GM21447 (cell line): Measurements from ENCODE around the gene GPR25.

Experiments
- ATAC-seq: cut with Tn5 transposase; IDR thresholded peaks from one replicate; pipeline ENCODE4 v1.9.1; 2021; ENCODE audit not compliant: unreplicated experiment

GPR25 gene

DNA sequence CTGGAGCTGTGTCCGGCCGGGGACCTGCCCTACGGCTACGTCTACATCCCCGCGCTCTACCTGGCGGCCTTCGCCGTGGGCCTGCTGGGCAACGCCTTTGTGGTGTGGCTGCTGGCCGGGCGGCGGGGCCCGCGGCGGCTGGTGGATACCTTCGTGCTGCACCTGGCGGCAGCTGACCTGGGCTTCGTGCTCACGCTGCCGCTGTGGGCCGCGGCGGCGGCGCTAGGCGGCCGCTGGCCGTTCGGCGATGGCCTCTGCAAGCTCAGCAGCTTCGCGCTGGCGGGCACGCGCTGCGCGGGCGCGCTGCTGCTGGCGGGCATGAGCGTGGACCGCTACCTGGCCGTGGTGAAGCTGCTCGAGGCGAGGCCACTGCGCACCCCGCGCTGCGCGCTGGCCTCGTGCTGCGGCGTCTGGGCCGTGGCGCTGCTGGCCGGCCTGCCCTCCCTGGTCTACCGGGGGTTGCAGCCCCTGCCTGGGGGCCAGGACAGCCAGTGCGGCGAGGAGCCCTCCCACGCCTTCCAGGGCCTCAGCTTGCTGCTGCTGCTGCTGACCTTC lies 412 bp downstream of the GPR25 start:
- no peak for ATAC-seq

DNA sequence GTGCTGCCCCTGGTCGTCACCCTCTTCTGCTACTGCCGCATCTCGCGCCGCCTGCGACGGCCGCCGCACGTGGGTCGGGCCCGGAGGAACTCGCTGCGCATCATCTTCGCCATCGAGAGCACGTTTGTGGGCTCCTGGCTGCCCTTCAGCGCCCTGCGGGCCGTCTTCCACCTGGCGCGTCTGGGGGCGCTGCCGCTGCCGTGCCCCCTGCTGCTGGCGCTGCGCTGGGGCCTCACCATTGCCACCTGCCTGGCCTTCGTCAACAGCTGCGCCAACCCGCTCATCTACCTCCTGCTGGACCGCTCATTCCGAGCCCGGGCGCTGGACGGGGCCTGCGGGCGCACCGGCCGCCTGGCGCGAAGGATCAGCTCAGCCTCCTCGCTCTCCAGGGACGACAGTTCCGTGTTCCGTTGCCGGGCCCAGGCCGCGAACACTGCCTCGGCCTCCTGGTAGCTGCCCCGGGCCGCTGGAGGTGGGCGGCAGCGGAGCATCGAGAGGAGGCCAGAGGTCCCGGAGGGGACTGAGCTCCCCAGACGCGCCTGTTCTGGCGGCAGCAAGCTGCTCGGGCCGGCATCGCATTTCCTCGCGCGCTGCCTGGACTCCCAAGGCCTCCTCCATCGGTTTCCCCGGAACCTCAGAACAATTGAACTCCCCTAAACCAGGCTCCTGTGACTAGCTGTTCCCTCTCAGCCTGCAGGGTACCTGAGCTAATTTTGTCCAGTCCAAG lies 1.1 kb downstream of the GPR25 start:
- ATAC-seq = no peak

DNA sequence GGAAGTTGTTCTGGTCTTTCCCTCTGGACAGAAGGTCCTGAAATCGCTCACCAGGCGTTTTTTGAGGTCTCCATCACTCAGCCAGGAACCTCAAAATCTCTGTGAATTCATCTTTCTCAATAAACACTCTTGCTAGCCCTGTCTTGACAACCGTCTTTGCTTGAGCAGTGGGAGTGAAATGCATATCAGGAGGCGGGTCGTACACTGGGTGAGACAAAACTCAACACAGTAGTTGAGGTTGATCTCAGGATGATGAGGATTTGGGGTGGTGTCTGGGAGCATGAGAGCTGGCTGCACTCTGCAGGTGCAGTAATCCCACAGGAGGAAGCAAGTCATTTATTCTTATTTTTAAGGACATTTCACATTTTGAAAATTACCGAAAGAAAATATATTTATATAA lies 1.9 kb downstream of the GPR25 start:
- no peak for ATAC-seq

DNA sequence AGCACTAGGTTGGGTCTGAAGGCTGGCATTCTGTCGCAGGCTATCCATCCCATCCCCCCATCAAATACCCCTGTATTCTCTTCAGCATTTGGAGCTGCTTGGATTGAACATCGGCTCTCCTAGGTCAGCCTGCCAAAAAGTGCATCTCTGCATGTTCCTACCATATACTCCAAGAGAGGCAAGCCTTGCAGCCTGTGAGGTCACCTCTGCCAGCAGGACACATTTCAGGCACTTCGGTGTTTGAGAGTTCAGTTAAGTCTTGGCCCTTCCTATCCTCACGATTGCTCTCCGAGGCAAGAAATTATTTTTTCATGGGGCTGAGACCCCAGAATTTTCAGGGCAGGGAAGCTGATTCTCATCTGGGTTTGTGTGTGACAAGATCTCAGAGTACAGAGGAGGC lies 2.6 kb downstream of the GPR25 start:
- no peak for ATAC-seq

DNA sequence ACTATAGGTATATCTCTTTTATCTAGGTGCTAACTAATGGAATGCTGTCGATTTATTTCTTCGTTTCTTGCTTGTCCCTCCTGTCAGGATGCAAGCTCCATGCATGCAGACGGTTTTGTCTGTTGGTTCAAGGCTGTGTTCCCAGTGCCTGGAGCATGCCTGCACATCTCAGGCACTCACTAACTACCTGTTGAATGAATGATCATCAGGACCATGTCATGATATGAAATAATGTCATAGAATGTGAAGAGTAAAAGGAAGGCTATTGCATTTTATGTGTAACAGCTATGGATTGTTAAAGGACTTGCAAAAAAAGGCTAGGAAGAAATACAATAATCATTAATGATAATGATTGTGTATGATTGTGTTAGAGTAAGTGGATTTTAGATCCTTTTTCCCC lies 4.2 kb downstream of the GPR25 start:
- no peak for ATAC-seq

DNA sequence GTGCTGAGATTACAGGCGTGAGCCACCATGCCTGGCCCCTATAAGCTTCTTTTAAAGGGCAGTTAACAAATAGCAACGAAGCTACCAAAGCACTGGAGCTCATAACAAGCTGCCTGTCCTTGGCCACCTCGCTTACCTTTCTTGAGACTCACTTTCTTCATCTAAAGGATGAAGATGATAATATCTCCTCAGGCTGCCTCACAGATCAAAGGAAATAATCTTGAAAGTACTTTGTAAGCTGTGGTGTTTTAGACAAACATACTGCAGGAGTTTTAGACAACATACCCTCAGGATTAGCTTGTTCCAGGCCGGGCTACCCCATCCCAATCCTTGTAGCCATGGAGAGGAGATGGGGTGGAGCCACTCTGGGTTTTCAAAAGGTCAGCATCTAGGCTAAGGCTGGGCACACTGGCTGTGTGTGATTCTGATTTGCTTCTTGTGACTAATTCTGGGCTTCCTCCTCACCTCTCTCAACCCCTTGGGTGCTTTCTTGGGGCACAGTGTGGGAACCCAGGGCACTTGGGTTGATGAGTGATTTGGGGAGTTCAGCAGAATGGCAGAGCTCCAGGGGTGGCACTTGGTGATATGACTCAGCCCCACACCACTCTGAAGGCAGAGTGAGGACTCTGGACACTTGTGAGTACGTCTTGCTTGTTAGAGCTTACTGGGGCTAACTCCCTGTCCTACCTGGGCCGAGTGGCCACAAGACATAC lies 5.2 kb downstream of the GPR25 start:
- peak; percentile 76 for ATAC-seq

DNA sequence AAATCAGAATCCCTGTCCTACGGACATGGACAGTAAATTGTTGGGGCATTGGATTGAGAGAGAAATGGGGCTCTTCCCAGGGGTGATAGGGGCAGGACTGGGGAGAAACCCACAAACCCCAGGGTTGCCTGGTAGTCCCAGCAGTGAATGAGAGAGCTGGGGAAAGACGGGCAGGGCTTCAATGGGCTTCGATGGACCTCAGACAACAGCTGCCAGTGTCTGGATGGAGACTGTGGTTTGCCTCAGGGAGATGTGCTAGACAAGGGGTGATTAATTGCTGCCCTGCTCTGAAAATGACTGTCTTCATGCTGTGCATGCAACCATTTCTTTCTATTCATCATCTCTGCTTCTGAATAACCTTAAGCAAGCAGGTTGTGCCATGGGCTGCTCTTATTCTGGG lies 7.4 kb downstream of the GPR25 start:
- peak; percentile 75 for ATAC-seq

DNA sequence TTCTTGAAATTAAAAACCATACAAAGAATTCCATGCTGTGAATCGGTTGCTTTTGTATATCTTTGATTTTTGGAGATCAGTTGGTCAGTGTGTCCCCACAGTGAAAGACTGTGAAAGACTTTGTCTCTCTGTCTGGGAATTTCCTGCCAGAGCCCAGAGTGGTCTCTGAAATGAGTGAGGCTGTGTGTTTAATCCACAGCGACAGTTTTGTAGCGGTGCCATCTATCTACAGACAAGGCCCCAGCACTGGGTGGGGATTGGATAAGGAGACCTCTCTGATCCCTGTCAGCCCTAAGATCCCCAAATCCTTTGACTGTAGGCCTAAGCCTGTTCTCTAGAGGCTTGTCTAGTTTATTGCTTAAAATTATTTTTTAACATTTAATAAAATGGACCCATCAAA lies 10.3 kb downstream of the GPR25 start:
- ATAC-seq = no peak

DNA sequence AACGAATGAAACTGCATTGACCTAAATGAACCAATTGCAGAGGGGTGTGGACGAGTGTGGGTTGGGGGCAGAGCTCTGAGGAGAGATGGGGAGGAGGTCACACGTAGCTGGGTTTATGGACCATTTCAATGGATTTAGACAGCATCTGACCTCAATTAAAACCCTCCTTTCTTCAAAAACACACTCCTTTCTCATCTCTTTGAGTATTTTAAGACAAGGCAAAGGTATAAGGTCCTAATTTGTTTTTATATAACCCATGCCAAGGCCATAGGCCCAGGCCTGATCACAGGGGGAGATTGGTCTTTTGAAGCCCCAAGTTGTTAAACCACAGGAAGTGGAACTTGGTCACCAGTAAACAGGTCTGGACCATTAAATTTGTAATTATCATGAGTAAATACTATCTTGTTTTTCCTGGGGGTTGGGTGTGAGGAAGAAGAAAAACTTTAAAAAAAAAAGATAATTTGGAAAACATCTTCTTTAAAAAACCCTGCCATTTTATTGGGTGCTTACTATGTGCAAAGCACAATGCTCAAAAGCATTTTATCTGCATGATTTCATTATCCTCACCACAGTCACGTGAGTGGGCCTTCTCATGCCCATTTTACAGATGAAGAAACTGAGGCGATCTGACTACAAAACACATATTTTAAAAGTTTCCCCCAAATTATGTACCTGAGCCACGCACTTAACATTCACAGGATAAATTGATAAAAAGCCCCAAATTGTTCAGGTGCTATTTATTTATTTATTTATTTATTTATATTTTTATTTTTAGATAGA lies 13.0 kb downstream of the GPR25 start:
- ATAC-seq = no peak

DNA sequence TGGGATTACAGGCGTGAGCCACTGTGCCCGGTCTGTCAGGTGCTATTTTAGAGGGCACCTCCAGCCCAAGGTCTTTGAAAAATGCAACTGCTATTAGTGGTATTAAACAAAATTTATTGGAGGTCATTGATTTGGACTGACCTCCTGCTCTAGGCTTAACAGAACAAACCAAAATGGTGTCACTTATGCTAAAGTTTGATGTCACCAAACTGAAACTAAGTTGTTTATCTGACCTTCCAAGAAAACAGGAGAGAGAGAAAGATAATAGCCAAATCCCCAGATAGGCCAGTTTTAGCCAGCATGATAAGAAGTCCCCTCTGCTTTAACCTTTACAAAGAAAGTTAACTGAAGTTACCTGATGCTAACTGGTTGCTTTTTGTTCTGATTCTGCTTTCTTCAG lies 13.8 kb downstream of the GPR25 start:
- no peak for ATAC-seq

DNA sequence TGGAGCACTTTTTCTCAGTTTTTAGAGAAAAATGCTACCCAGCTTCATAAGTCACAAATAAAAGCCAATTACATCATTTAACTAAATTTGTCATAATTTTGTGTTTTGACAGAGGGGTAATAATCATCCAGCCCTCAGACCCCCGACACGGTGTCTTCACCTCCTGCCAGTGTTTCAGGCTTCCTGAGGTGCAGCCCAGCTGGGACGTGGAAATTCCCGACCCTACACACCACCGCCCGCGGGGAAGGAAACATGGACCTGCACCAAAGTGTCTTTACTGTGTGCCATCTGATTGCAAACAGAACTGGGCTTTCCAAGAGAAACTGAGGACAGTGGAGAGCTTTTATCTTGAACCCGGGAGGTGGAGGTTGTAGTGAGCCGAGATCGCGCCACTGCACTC lies 14.3 kb downstream of the GPR25 start:
- ATAC-seq = no peak

DNA sequence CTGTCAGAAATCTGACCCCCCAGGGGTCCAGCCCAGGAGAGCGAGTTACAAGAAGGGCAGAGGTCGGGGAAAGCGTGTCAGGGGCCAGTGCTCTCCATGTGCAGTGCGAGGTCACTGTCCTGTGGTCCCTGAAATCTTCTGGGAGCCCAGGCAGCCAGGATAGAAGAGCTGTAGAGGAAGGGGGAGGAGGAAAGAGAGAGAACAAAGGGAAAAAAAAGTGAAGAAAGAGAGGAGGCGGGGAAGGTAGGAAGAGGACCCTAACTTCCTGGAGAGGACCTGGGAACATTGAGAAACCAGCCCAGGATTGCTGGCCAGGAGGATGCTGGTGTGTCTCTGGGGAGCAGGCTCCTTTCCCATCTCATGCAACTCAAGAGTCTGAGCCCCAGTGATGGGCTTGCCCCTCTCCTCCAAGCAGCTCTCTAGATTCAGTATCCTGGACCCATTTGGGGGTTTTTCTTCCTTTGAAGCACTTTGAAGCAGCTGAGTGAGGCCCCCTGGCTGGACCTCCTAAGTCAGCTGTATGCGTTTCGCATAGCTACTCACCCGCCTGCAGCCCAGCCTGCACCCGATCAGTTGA lies 15.1 kb downstream of the GPR25 start:
- no peak for ATAC-seq

DNA sequence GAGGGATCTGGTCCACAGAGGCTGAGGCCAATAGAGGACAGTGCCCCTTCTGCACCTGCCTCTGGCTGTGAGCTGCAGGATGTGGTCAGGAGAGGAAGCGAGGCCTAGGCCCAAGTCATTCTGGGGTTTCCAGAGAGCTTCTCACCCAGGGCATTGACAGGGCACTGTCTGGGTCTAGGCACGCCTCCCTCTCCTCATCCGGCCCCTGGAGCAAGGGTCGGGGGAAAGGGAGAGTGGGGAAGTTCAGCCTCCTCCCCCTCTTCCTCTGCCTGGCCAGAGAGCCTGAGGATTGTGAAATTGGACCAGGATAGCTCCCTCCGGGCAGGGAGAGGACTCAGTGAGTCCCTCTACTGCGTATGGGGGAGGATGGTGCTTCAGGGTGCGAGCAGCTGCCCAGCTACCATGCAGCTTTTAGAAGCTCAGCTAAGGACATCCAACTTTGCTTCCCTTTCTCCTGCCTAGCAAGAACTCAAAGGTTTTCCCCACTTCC lies 15.6 kb downstream of the GPR25 start:
- ATAC-seq = peak; percentile 95

DNA sequence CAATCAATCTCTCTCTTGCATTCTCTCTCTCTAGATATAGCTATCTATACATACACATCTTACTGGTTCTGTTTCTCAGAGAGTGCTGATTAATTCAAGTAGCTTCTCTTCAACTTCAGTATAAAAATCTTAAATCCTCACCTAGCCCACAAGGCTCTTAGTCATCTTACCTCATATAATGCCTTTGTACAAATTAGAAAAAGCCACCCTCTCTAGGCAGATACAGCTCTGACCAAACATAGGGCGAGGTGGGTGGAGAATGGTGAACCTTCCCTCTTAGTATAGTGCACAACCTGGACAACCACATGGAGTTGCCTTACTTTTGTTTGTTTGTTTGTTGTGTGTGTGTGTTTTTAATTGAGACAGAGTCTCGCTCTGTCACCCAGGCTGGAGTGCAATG lies 16.8 kb downstream of the GPR25 start:
- ATAC-seq = no peak

DNA sequence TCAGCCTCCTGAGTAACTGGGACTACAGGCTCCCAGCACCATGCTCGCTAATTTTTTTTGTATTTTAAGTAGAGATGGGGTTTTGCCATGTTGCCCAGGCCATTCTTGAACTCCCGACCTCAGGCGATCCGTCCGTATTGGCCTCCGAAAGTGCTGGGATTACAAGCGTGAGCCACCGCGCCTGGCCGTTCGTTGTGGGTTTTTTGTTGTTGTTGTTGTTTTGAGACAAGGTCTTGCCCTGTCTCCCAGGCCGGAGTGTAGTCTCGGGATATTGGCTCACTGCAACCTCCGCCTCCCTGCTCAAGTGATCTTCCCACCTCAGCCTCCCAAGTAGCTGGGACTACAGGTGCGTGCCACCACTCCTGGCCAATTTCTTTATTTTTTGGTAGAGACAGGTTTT lies 17.2 kb downstream of the GPR25 start:
- ATAC-seq = no peak

DNA sequence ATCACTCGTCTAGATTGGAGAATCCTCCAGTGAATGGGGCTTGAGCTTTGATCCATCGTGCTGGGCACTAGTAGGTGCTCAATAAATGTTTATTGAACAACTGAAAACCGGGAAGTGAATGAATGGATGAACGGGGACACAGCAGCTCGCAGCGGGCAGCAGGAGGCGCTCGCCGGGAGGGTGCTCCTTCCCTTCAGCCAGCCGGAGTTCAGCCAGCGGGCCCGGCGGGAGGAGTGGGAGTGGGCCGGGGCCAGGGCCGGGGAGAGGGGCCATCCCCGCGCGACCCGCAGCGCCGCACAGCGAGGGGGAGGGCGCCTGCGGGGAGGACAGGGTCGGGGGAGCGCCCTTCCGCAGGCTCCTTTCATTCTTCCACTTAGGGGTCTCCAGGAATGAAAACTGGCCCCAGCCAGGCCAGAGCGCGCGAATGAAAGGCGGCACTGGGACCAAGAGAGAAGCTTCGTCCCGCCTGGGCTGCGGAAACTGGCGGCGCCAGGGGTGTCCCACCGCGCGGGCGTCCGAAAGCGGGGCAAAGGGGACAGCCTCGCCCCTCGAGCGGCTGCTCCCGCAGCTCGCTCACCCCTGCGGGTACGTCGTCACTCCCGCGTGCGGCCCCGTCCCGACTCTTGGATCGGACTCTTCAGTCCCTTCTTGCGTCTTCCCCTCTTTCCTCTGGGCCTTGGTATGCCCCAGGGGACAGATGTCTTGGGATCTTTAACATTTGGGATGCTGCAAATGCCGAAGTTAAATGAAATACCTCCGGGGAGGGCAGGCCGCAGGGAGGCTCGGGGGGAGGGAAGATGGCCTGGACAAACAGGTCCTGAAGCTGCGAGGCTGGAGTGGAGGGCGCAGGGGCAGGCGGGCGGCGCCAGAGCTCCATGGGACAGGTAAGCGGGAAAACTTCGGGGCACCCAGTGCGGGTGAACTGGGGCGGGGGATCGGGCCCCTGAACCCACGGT lies 18.3 kb downstream of the GPR25 start:
- no peak for ATAC-seq

DNA sequence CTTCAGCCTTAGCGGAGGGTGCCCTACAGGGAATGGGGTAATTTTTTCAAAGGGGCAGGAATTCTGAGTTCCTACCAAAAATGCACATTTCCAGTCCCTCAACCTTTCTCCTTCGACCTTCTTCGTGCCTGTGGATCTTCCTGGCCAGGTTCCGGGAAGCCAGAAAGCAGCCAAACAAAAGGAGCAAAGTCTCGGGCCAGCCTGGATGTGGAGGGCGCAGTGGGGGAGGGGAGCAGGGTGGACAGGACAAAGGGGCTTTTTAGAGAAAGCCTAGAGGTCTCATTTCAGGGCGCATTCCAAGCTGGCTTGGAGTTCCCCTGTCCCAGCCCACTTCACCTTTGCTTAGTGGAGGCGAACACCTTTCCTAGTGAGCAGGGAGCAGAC lies 19.0 kb downstream of the GPR25 start:
- no peak for ATAC-seq

DNA sequence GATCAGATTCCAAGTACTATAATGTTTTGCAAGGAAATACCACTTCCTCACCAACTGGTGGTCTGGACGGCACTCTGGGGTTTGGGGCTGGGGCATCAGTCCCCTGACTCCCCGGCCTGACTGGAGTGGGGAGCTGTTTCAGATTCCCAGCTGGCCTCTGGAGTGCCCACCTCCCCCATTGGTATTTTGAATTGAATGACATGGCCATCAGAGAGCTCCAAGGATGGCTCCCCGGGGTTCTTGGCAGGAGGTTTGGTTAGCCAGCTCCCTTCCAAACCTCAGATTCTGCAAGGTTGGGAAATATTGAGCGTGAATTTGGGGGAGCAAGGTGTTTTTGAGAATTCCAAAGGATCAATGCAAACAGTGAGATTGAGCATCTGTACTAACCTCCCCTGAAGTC lies 19.8 kb downstream of the GPR25 start:
- ATAC-seq = no peak

DNA sequence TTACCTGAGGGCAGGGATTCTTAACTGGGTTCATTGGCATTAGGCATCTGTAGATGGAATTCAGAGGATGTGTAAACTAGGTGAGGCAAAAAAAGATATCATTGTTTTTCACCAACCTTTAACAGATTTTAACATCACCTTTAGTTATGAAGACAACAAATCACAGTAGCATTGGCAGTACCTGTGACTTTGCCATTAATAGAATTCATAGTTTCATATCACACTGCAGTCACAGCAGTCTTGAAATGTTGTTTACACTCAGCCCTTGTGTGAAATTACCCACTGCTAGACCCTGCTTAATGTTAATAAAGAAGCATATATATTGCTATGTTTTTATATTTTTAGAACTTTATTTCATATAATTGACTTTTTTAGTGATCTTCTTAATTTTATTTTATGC lies 20.2 kb downstream of the GPR25 start:
- ATAC-seq = no peak

DNA sequence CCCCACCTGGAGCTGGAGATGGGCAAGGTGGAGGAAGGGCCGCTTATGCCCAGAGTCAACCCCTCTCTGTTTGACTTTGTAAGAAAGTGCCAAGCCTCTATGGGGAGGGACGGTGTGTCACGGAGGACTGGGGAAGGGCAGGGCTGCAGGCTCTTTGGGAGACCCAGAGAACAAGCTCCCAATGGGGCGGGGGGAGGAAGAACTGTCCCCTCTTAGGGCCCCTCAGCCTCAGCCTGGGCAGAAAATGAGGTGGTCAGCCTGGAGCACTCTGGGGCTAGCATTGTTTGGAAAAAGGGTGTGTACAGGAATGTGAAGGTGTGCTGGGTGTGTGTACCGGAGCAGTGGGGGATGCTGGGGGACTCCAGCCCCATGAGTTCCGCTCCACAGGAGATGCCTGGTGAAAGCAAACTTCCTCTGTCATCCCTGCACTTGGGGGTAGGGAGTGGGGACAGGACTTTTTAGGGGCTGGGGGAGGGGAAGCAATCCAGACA lies 20.7 kb downstream of the GPR25 start:
- no peak for ATAC-seq
